CMK (cell line): ENCODE results near the gene NKD1.

Source experiments
- DNase-seq: peaks from one replicate; pipeline ENCODE4 v3.0.0-alpha.2; 2010; ENCODE audit warnings: low read depth

Gene NKD1

DNA sequence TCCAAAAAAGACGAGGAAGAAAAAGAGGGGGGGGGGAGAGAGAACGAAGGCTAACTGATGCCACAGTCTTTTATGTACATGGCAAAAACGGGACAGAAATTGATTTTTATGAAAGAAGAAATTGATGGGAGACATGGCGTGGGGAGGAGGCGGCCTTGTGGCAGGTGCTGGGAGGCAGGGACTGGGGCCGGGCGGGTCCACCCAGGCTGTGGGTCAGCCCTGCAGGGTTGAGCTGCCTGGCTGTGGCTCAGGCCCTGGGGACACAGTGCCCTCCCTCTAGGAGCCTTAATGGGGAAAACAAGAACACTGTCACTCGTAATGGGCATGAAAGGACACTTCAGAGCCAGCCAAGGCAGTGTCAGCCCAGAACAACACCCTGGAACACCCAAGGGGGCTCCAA is 98.1 kb downstream of the NKD1 start:
- no peak for DNase-seq

GRCh38 chr16:50651835-50652438 is 103.7 kb downstream of the NKD1 start:
- no peak for DNase-seq

DNA sequence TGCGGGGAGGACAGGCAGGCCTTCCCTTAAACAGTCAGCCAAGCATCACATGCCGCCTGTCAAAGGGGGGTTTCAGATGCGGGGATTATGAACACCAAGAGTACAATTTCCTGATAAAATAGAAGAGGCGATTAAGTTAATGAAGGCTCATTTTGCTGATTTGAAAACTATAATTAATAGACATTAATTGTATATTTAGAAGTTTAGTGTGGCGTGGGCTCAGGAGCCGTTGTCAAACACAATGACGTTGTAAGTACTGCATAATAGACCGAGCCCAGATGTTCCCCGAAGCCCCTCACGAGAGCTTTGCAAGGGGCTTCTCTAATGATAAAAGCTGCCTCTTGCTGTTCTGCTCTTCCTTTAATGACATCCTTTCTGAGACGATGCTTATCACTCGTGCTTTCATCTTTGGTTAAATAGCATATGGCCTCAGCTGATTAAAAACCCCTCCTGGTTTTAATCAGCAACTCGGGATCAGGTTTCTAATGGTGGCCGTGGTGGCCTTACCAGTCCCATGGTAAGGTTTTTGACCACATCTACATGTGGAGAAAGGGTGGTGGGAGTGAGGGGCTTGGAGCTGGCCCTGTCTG is 104.7 kb downstream of the NKD1 start:
- DNase-seq = no peak

DNA sequence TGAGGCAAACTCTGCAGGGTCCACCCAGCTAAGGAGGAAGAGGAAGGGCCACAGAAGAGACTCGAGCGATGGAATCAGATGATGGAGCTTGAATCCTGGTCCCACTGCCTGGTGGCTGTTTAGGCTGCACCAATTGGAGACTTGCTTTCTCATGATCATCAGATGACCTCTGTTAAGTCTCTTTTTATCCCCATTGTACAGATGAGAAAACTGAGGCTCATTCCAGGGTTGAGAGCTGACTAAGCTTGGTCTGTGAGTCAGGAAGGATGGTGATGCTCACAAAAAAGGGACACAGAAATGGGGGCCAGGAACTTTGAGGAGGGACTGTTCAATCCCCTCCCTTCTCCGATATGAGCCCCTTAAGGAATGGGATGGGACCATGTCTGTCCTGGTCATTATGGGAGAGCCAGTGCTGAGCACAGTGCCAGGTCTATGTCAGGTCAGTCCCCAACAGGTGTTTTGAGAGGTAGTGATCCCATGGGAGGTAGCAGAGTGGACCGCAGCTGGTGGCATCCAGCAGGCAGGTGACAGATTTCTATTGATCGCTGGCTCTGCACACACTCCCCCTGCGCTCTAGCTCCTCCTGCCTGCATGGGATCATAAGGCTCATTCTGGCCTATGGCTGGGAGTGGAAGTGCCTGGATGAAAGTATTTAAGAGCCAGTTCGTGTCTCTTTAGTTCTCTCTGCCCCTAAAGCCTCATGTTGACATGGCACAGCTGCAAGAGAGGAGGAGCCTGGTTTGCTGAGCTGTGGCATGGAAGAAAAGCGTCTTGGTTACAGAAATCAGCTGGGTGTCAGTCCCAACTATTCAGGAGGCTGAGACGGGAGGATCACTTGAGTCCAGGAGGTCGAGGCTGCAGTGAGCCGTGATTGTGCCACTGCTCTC is 105.7 kb downstream of the NKD1 start:
- no peak for DNase-seq

DNA sequence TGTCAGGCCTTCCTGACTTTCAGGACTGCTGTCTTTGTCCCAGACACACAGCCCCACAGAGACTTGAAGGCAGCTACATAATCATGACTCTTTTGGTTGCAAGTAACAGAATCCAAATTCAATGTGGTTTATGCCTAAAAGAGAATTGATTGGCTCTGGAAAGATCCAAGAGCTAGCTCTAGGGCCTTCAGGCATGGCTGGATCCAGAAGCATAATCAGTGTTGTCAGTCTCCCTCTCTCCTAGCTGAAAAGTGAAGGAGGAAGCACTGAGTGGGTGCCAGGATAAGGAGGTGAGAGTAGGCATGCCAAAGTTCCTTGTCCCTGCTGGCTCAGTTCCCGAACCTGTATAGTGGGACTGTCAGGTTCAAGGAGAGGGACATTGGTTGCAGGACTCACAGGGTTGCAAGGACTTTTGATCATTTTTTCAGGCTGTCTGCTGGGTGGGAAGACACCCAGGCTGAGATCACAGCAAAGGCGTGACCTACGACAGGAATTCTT is 107.4 kb downstream of the NKD1 start:
- DNase-seq = no peak

GRCh38 chr16:50657241-50657640 is 109.0 kb downstream of the NKD1 start:
- peak; percentile 81 for DNase-seq

DNA sequence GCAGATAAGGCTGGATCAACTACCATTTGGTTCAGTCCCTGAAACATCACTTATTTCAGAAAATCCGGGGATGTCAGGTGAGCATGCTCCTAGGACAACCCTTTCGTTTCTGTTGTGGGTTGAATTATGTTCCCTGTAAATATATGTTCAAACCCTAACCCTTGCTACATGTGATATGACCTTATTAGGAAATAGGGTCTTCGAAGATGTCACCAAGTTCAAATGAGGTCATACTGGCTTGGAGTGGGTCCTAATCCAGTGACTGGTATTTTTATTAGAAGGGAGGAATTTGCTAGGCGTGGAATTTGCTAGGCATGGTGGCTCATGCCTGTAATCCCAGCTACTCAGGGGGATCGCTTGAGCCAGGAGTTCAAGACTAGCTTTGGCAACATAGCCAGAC is 111.6 kb downstream of the NKD1 start:
- DNase-seq = no peak

DNA sequence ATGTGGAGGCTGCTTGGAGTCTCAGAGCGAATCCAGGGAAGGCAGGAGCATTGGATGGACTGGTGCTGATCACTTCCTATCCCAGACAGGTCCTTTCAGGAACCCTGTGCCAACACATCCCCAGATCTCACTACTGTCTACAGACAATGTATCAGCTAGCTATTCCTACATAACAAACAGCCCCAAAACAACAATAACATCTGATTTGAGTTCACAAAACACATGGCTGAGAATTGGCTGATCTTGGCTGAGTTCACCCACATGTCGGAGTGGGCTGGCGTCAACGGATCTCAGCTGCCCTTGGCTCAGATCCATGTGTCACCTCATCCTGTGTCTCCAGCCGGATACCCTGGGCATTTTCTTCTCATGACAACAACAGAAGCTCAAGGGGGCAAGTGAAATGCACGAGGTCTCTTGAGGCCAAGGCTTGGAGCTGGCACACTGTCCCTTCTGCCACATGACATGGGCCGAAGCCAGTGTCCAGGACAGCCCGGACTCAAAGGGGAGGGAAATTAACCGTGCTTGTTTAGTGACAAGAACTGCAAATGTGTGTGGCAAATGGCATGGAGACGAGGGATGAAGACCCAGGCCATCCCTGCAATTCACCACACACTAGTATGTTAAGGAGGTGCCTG is 114.2 kb downstream of the NKD1 start:
- DNase-seq = no peak

- no peak for DNase-seq
These were observed 116.1 kb downstream of the NKD1 start for GRCh38 chr16:50664270-50664669.

- peak; percentile 48 for DNase-seq
These were observed 117.1 kb downstream of the NKD1 start for GRCh38 chr16:50665128-50665878.

DNA sequence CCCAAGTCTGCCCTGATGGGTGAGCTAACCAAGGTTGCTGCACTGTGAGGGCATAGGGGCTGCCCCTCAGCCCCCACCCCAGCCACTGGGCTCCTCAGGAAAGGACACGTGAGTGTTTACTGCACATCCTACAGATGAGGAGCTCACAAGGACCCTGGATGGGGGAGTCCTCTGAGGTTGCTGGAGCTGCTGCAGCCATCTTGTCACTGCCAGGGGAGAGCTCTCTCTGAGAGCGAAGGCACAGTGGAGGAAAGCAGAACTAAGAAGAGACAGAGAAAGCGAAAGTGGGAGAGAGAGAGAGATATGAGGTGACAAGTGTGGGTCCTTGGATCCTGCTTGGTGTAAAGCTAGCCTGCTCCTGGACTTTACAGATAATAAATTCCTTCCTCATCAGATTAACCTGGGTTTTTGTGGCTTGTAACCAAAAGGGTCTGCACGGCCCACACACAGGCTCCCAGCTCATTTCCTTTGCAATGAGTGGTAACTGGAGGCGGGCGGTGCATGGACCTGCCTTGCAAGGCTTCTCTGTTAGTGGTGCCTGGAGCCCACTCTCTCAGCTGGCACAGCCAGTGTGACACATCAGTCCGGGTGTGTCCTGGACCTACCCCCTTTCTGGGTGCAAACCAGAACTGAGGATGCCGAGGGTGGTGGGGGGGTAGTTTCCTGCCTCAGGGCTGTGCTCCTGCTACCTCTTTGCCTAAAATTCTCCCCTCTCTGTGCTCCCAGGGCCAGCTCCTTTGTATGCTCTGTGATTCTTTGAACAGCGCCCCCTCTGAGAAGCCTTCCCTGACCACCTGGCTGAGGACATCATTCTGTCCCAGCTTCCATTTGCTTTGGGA is 118.7 kb downstream of the NKD1 start:
- peak; percentile 54 for DNase-seq

- peak; percentile 61 for DNase-seq
These were observed 119.5 kb downstream of the NKD1 start for GRCh38 chr16:50667497-50668367.

DNA sequence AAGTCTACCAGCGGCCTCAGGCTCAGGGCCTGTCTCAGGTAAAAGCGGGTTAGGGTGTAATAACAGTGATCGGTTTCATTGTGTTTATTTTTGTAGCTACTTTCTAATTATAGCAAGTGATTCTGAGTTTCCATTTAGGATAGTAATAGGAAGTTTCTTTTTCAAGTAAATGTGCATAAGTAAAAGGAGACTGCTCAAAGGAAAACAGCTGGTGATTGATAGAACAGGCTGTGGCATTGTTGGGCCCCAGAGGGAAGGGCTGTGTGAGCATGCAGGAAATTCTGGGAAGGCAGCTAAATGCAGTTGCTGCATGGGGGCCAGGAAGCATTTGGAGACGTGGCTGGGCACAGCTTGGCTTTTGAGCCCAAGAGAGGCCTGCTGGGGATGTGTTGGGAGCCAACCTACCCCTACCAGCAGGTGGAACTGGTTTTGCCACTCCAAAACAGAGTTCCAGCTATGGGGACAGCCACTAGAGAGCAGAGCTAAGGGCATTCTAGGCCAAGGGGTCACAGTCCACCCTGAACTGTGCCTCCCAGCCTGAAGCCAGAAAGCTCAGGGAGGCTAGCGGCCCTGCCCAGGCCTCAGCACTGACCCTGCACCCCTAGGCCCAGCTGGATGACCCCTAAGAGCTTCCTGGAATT is 120.3 kb downstream of the NKD1 start:
- DNase-seq = no peak

- no peak for DNase-seq
These were observed 121.5 kb downstream of the NKD1 start for GRCh38 chr16:50669741-50670140.

- no peak for DNase-seq
These were observed 122.3 kb downstream of the NKD1 start for GRCh38 chr16:50670476-50670875.

GRCh38 chr16:50671644-50672260 is 123.6 kb downstream of the NKD1 start:
- peak; percentile 75 for DNase-seq

- no peak for DNase-seq
These were observed 125.5 kb downstream of the NKD1 start for GRCh38 chr16:50673496-50674275.

- DNase-seq = no peak
These were observed 126.6 kb downstream of the NKD1 start for GRCh38 chr16:50674831-50675230.
